HL-60 (cell line): ENCODE results near the gene ATP8B3.

Experiments
- DNase-seq, 2 experiments: peaks; one replicate each; pipeline ENCODE4 v3.0.0-alpha.2; 2010 to 2020; ENCODE audit warnings: low read depth in 1 of 2, low spot score in 1 of 2
- H3K27ac ChIP-seq: fragments of 250-450 bp; sonication (Bioruptor Pico); replicated peaks from 2 replicates; pipeline ENCODE4 v1.5.1; 2020; ENCODE audit warnings: mild to moderate bottlenecking, moderate library complexity
- H3K27me3 ChIP-seq: fragments of 250-450 bp; sonication (Bioruptor Pico); 2 replicates; pipeline ENCODE4 v1.5.1; 2021; ENCODE audit warnings: mild to moderate bottlenecking, moderate library complexity; ENCODE audit not compliant: insufficient read depth, poor library complexity, severe bottlenecking
- H3K4me3 ChIP-seq: replicated peaks from 2 replicates; pipeline ENCODE4 v1.5.1; 2011; ENCODE audit warnings: mild to moderate bottlenecking, control low read depth, low read length; ENCODE audit not compliant: insufficient read depth
- GABPA ChIP-seq: IDR thresholded peaks from 2 replicates; pipeline ENCODE4 v1.6.1; 2012; ENCODE audit warnings: low read depth
- POLR2AphosphoS5 ChIP-seq: IDR thresholded peaks from 2 replicates; pipeline ENCODE4 v1.6.1; 2012; ENCODE audit warnings: low read depth
- SPI1 ChIP-seq: IDR thresholded peaks from 2 replicates; pipeline ENCODE4 v1.6.1; 2012; ENCODE audit warnings: low read depth, mild to moderate bottlenecking, borderline replicate concordance
- TF ChIP-seq, protein P1 (sequence below): IDR thresholded peaks from 2 replicates; pipeline ENCODE4 v1.6.1; 2012; ENCODE audit warnings: low read depth; ENCODE audit not compliant: insufficient replicate concordance
- TF ChIP-seq, protein P2 (sequence below): IDR thresholded peaks from one replicate; pipeline ENCODE4 v1.5.1; 2011; ENCODE audit warnings: low read length, control low read depth, inconsistent platforms; ENCODE audit not compliant: insufficient read depth

The ATP8B3 gene

DNA sequence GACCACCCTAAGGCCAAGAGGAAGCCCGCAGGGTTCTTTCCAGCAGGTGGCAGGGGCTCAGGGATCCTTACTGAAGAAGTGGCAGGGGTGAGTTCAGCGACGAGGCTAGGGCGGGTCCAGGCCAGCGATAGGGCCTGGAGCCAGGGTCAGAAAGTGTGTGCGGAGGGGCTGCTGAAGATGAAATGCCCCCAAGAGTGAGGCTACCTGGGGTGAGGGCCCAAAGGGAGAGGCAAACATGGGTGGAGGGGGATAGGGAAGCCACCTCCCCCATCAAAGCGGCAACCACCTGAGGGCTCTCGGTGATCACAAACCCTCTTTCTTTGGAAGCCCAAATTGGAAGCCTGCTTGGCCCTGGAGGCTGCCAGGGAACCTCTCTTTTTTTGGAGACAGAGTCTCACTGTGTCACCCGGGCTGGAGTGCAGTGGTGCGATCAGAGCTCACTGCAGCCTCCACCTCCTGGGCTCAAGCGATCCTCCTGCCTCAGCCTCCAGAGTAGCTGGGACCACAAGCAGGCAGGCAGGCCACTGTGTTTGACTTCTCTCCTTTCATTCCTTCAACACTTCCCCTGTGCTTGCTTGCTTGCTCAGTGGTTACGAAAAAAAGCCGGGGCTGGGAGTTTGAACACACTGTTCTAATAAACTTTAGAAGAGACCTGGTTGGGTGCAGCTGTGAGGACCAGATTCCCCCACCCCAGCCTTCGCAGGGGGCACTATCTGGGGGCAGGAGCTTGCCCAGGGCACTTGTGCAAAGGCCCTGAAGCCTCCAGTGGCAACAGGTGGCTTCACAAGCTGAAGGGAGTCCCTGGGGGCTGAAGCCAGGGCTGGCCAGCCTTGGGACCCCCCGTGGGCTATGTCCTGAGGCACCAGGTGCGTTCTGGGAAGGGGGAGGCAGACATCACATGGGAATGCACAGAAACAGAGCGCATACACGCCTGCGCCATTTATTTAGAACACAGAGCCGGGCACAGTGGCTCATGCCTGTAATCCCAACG lies 1.4 kb upstream of the ATP8B3 start:
- peak overlapping the region; percentile 79 for H3K27ac ChIP-seq
- TF ChIP-seq SPI1 (no peak), GABPA (no peak), POLR2AphosphoS5 (no peak; the same call in 1 of the 2 replicates)
- TF ChIP-seq, protein P1, sequence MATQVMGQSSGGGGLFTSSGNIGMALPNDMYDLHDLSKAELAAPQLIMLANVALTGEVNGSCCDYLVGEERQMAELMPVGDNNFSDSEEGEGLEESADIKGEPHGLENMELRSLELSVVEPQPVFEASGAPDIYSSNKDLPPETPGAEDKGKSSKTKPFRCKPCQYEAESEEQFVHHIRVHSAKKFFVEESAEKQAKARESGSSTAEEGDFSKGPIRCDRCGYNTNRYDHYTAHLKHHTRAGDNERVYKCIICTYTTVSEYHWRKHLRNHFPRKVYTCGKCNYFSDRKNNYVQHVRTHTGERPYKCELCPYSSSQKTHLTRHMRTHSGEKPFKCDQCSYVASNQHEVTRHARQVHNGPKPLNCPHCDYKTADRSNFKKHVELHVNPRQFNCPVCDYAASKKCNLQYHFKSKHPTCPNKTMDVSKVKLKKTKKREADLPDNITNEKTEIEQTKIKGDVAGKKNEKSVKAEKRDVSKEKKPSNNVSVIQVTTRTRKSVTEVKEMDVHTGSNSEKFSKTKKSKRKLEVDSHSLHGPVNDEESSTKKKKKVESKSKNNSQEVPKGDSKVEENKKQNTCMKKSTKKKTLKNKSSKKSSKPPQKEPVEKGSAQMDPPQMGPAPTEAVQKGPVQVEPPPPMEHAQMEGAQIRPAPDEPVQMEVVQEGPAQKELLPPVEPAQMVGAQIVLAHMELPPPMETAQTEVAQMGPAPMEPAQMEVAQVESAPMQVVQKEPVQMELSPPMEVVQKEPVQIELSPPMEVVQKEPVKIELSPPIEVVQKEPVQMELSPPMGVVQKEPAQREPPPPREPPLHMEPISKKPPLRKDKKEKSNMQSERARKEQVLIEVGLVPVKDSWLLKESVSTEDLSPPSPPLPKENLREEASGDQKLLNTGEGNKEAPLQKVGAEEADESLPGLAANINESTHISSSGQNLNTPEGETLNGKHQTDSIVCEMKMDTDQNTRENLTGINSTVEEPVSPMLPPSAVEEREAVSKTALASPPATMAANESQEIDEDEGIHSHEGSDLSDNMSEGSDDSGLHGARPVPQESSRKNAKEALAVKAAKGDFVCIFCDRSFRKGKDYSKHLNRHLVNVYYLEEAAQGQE, result no peak
- TF ChIP-seq, protein P2, sequence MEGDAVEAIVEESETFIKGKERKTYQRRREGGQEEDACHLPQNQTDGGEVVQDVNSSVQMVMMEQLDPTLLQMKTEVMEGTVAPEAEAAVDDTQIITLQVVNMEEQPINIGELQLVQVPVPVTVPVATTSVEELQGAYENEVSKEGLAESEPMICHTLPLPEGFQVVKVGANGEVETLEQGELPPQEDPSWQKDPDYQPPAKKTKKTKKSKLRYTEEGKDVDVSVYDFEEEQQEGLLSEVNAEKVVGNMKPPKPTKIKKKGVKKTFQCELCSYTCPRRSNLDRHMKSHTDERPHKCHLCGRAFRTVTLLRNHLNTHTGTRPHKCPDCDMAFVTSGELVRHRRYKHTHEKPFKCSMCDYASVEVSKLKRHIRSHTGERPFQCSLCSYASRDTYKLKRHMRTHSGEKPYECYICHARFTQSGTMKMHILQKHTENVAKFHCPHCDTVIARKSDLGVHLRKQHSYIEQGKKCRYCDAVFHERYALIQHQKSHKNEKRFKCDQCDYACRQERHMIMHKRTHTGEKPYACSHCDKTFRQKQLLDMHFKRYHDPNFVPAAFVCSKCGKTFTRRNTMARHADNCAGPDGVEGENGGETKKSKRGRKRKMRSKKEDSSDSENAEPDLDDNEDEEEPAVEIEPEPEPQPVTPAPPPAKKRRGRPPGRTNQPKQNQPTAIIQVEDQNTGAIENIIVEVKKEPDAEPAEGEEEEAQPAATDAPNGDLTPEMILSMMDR, result no peak

DNA sequence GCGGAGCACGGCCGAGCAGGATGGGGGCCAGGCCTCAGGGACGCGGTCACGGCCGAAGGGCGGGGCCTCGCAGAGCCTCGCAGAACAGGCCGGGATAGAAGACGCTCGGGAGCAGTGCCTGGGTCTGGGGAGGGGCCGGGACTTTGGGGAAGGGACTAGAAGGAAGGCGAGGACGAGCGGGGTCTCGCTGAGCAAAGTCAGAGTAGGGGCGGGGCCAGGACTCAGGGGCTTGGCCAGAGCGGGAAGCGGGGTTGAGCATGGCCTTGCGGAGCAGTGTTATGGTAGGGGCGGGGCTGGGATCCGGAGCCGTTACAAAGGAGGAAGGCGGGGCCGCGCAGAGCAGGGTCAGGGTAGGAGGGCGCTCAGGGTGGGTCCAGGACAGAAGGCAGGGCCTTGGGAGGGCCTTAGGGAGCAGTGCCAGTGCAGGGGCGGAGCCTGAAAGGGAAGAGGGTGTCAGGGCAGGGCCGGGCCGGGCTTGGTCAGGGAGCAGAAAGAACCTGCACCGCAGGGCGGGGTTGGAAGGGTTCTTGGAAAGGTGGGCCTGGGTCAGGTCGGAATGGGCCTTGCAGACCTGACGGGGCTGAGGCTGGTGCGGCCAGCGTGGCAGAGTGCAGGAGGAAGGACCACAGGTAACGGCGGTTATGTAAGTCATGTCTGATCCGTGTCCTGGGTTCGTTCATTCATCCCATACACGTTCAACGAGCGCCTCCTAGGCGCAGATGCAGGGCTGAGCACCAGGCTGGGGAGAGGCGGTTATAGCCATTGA lies 533 bp upstream of the ATP8B3 start:
- Histone ChIP-seq H3K27ac (peak overlapping the region; percentile 79), H3K27me3 (no peaks in the 10 kb centered on the region), H3K4me3 (peak overlapping the region; percentile 67)
- TF ChIP-seq GABPA (no peak), SPI1 (0 out of 2 replicates have a peak, but pooled peaks have one; percentile 6), POLR2AphosphoS5 (peak; percentile 49)
- TF ChIP-seq, protein P2, result peak; percentile 87
- peak; percentile 96 to 99 for DNase-seq

More for the DNA sequence above, 1.4 kb upstream of the ATP8B3 start:
- H3K4me3 ChIP-seq, result peak overlapping the region; percentile 67
- DNase-seq, result peak in 1 of 2 experiments; percentile 25
- H3K27me3 ChIP-seq, result no peaks in the 10 kb centered on the region

DNA sequence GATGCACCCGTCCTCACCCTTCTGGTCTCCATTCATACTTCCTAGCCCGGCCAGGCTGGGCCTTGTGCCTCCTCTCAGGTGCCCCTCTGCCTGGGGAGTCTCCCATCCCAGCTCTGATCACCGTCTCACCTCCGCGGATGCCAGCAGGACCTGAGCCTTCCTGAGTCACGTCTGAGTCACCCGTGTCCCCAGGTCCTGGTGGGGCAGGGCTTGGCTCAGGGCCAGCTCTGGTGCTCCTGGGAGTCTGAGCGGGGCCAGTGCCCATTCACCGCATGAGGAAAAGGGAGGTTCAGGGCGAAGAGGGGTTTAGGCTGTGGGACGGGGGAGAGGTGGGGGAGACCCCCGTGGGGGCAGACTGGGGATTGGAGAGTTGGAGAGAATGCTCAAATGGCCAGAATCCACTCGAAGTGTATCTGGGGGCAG lies 593 bp downstream of the ATP8B3 start:
- Histone ChIP-seq H3K27ac (peak overlapping the region; percentile 79), H3K27me3 (no peaks in the 10 kb centered on the region), H3K4me3 (peak overlapping the region; percentile 67)
- TF ChIP-seq, protein P2, result no peak
- TF ChIP-seq GABPA (no peak), POLR2AphosphoS5 (no peak), SPI1 (no peak)
- TF ChIP-seq, protein P1, result no peak
- DNase-seq, result peak; percentile 45 to 83
